ENCODE measurements around the gene KCND1. TPM values are rescaled to one million over a fixed set of nuclear protein-coding genes. Genes with fewer than 3 reads are reported as not detected.

The KCND1 gene
- total RNA-seq (2022; extraction: Qiagen RNA extraction): 0.70 to 1.4 TPM (median 1.1 TPM) in 5 replicates

GRCh38 chrX:48971249-48972219 lies at the start of gene KCND1:
KCND1 (minus strand) TSS chrX:48971844; CDS start chrX:48970271, 1,573 bp downstream.

GRCh38 chrX:49002091-49002935 lies 30.7 kb upstream of the KCND1 start, which contains the start of gene GRIPAP1:
GRIPAP1 (minus strand) TSS chrX:49002264; CDS start chrX:49002229, 35 bp downstream.

DNA sequence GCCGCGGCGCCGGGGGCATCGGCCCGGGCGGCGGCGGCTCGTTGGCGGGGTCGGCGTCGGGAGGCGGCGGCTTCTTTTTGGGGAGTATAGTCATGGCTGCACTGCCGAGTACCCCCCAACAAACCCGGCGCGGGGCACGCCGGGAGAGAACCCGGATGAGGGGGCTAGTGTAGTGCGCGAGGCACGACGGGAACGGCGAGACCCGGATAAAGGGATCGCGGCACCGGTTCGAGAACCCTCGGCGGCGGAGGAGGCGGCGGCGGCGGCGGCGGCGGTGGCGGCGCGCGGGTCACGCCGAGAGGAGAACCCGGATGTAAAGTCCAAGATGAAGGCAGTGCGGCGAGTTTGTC lies 14.2 kb downstream of the KCND1 start, which contains the start of gene OTUD5:
TSS of gene OTUD5 (minus strand) at position 131 of the 350 bp plus-strand sequence. CDS start at position 94, 37 bp downstream.

DNA sequence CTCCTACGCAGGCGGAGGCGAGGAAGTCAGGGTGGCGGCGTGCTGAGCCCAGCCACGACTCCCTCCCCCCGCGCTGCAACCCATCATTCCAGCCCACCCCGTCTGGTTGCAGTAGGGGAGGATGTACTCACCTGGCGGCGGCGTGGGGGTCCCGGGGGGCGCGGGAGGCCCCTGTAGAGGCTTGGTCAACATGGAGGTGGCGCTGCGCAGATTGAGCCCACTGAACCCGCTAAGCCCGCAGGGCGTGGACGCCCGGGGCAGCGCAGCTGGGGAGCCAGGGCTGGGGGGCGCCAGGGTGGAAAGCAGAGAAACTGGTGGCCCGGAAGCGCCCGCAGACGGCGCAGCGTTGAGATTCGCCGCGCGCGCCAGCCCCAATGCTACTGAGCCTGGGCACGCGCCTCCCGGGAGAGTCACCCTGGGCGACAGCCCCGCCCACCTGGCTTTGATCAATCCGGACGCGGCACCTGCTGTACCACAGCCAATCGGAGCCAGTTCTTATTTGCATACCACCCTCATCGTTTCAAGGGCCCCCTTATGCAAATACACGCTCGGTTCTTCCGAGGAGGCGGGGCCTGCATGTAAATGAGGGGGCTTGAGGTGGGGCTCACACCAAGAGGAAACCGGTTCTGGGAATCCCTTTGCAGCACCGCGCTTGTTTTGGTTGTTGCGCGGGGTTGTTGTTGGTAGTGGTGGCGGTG lies 52.9 kb downstream of the KCND1 start, which contains the start of gene PIM2:
TSS of gene PIM2 (minus strand) at position 382 of the 698 bp plus-strand sequence. CDS start at position 192, 190 bp downstream.

GRCh38 chrX:48911412-48912182 lies 60.0 kb downstream of the KCND1 start, which contains the start of gene SLC35A2:
SLC35A2 (minus strand) TSS chrX:48911646; CDS start chrX:48911636, 10 bp downstream.

Other genes starting within 250 kb of the KCND1 start
- not detected in 5 replicates for gene GLOD5, start 210.1 kb downstream of the KCND1 start, total RNA-seq (2022; extraction: Qiagen RNA extraction)
- not detected in 5 replicates for gene GATA1, start 185.3 kb downstream of the KCND1 start, total RNA-seq (2022; extraction: Qiagen RNA extraction)
- 22.4 to 35.6 TPM (median 31.8 TPM) in 5 replicates for gene HDAC6, start 169.8 kb downstream of the KCND1 start, total RNA-seq (2022; extraction: Qiagen RNA extraction)
- 0.06 to 0.15 TPM (median 0.07 TPM) in 3 of 5 replicates, not detected in the others for gene ERAS, start 145.3 kb downstream of the KCND1 start, total RNA-seq (2022; extraction: Qiagen RNA extraction)
- 16.0 to 47.0 TPM (median 40.7 TPM) in 5 replicates for gene PCSK1N, start 136.2 kb downstream of the KCND1 start, total RNA-seq (2022; extraction: Qiagen RNA extraction)
- 81.1 to 95.0 TPM (median 85.5 TPM) in 5 replicates for gene TIMM17B, start 74.1 kb downstream of the KCND1 start, total RNA-seq (2022; extraction: Qiagen RNA extraction)
- 87.2 to 99.0 TPM (median 91.6 TPM) in 5 replicates for gene PQBP1, start 73.9 kb downstream of the KCND1 start, total RNA-seq (2022; extraction: Qiagen RNA extraction)
- gene SLC35A2, start 60.2 kb downstream of the KCND1 start, total RNA-seq (2022; extraction: Qiagen RNA extraction): 51.3 to 61.5 TPM (median 59.4 TPM) in 5 replicates
- gene PIM2, start 52.8 kb downstream of the KCND1 start, total RNA-seq (2022; extraction: Qiagen RNA extraction): 8.3 to 8.8 TPM (median 8.5 TPM) in 5 replicates
- 53.3 to 70.2 TPM (median 68.2 TPM) in 5 replicates for gene OTUD5, start 14.2 kb downstream of the KCND1 start, total RNA-seq (2022; extraction: Qiagen RNA extraction)
- 13.5 to 20.9 TPM (median 20.5 TPM) in 5 replicates for gene GRIPAP1, start 30.4 kb upstream of the KCND1 start, total RNA-seq (2022; extraction: Qiagen RNA extraction)
- gene TFE3, start 71.5 kb upstream of the KCND1 start, total RNA-seq (2022; extraction: Qiagen RNA extraction): 38.9 to 52.1 TPM (median 50.3 TPM) in 5 replicates
- gene CCDC120, start 87.2 kb upstream of the KCND1 start, total RNA-seq (2022; extraction: Qiagen RNA extraction): 1.8 to 4.0 TPM (median 3.5 TPM) in 5 replicates
- 35.0 to 53.0 TPM (median 49.4 TPM) in 5 replicates for gene PRAF2, start 102.2 kb upstream of the KCND1 start, total RNA-seq (2022; extraction: Qiagen RNA extraction)
- 44.5 to 56.6 TPM (median 48.9 TPM) in 5 replicates for gene WDR45, start 108.0 kb upstream of the KCND1 start, total RNA-seq (2022; extraction: Qiagen RNA extraction)
- 20.0 to 24.8 TPM (median 23.2 TPM) in 5 replicates for gene GPKOW, start 151.9 kb upstream of the KCND1 start, total RNA-seq (2022; extraction: Qiagen RNA extraction)
- gene MAGIX, start 190.9 kb upstream of the KCND1 start, total RNA-seq (2022; extraction: Qiagen RNA extraction): 1.9 to 3.6 TPM (median 2.9 TPM) in 5 replicates
- 341 to 477 TPM (median 447 TPM) in 5 replicates for gene PLP2, start 200.1 kb upstream of the KCND1 start, total RNA-seq (2022; extraction: Qiagen RNA extraction)
- gene PRICKLE3, start 214.5 kb upstream of the KCND1 start, total RNA-seq (2022; extraction: Qiagen RNA extraction): 9.9 to 17.2 TPM (median 16.5 TPM) in 5 replicates
- 1.8 to 3.2 TPM (median 2.4 TPM) in 5 replicates for gene SYP, start 228.3 kb upstream of the KCND1 start, total RNA-seq (2022; extraction: Qiagen RNA extraction)

All from A549 treated with dexamethasone at 1 μM for 4 hours (cell line).